Mesothelial cell of epicardium (in vitro differentiated cells): ENCODE results near the gene RHEX. TPM values are rescaled to one million over a fixed set of nuclear protein-coding genes. Genes with fewer than 3 reads are reported as not detected.

Source experiments
- DNase-seq, 2 experiments: peaks; one replicate each; pipeline ENCODE4 v3.0.0; 2021; ENCODE audit warnings: low spot score in 2 of 2; ENCODE audit not compliant: unreplicated experiment in 2 of 2
- H3K27ac Mint-ChIP-seq: 2 replicates; pipeline ENCODE4 v1.8.0; 2021; ENCODE audit warnings: mixed read lengths
- H3K27me3 Mint-ChIP-seq: 2 replicates; pipeline ENCODE4 v1.8.0; 2021; ENCODE audit warnings: low read depth, mixed read lengths
- H3K36me3 Mint-ChIP-seq: 2 replicates; pipeline ENCODE4 v1.8.0; 2021; ENCODE audit warnings: mixed read lengths
- H3K4me1 Mint-ChIP-seq: 2 replicates; pipeline ENCODE4 v1.8.0; 2021; ENCODE audit warnings: mixed read lengths
- H3K4me3 Mint-ChIP-seq: 2 replicates; pipeline ENCODE4 v1.8.0; 2021; ENCODE audit warnings: mild to moderate bottlenecking, moderate library complexity, mixed read lengths
- H3K9me3 Mint-ChIP-seq: 2 replicates; pipeline ENCODE4 v1.8.0; 2021; ENCODE audit warnings: mixed read lengths
- CTCF ChIP-seq: fragments of 200-600 bp; sonication (generic); IDR thresholded peaks from one replicate; pipeline ENCODE4 v1.5.0; 2021; ENCODE audit warnings: antibody characterized with exemption; ENCODE audit not compliant: unreplicated experiment
- total RNA-seq: library from RNA; stranded (reverse); gene quantifications from 3 replicates; pipeline ENCODE4 v1.2.1, GENCODE V29; 2021

The RHEX gene
- total RNA-seq, 1 donor from 2014 or later = not detected

- Mint-ChIP-seq H3K27me3 (peaks cover 16% of the 10 kb centered on the region), H3K27ac (no peak within 1 kb of the TSS), H3K36me3 (no peaks in the 10 kb centered on the region), H3K4me3 (no peak within 1 kb of the TSS), H3K9me3 (peaks cover 14% of the 10 kb centered on the region), H3K4me1 (no peaks in the 10 kb centered on the region)
- no peak for TF ChIP-seq CTCF
- DNase-seq = peak in 1 of 2 experiments; percentile 10
Observed at GRCh38 chr1:206023695-206024094, 29.3 kb upstream of the RHEX start, which contains the start of gene CTSE. TSS of gene CTSE (minus strand) at chr1:206023895. CDS start at chr1:206023791, 104 bp downstream.

- peaks cover 22% of the 10 kb centered on the region for H3K27me3 Mint-ChIP-seq
- peaks cover 14% of the 10 kb centered on the region for H3K9me3 Mint-ChIP-seq
- H3K4me1 Mint-ChIP-seq = no peaks in the 10 kb centered on the region
- no peaks in the 10 kb centered on the region for H3K36me3 Mint-ChIP-seq
- peak in 1 of 2 experiments; percentile 3 for DNase-seq
- no peak overlapping the region for H3K27ac Mint-ChIP-seq
- H3K4me3 Mint-ChIP-seq = no peak overlapping the region
- no peak for TF ChIP-seq CTCF
Observed at GRCh38 chr1:206025283-206025820, 27.6 kb upstream of the RHEX start.

- Mint-ChIP-seq H3K9me3 (peaks cover 17% of the 10 kb centered on the region), H3K27ac (no peak overlapping the region), H3K36me3 (no peaks in the 10 kb centered on the region), H3K27me3 (peaks cover 24% of the 10 kb centered on the region), H3K4me3 (no peak overlapping the region), H3K4me1 (peaks cover 10% of the 10 kb centered on the region)
- TF ChIP-seq CTCF = no peak
- peak in 1 of 2 experiments; percentile 36 for DNase-seq
Observed at GRCh38 chr1:206029484-206029883, 23.5 kb upstream of the RHEX start.

- no peaks in the 10 kb centered on the region for H3K36me3 Mint-ChIP-seq
- no peak for DNase-seq
- peaks cover 30% of the 10 kb centered on the region for H3K27me3 Mint-ChIP-seq
- no peak for TF ChIP-seq CTCF
- H3K4me3 Mint-ChIP-seq = no peak overlapping the region
- no peak overlapping the region for H3K27ac Mint-ChIP-seq
- peaks cover 17% of the 10 kb centered on the region for H3K9me3 Mint-ChIP-seq
- peaks cover 10% of the 10 kb centered on the region for H3K4me1 Mint-ChIP-seq
Observed at GRCh38 chr1:206030191-206030590, 22.8 kb upstream of the RHEX start.

- Mint-ChIP-seq H3K4me3 (no peak overlapping the region), H3K9me3 (peaks cover 16% of the 10 kb centered on the region), H3K27me3 (peaks cover 30% of the 10 kb centered on the region), H3K27ac (no peak overlapping the region), H3K36me3 (no peaks in the 10 kb centered on the region), H3K4me1 (peaks cover 10% of the 10 kb centered on the region)
- DNase-seq = peak; percentile 51 to 75
- peak; percentile 47 for TF ChIP-seq CTCF
Observed at GRCh38 chr1:206030714-206031113, 22.3 kb upstream of the RHEX start.
